Right forelimb (tissue), 1 donor: ENCODE results near the gene INIP.

Experiments used
- DNase-seq: peaks from one replicate; pipeline ENCODE4 v3.0.0-alpha.2; 2018

Gene INIP

DNA sequence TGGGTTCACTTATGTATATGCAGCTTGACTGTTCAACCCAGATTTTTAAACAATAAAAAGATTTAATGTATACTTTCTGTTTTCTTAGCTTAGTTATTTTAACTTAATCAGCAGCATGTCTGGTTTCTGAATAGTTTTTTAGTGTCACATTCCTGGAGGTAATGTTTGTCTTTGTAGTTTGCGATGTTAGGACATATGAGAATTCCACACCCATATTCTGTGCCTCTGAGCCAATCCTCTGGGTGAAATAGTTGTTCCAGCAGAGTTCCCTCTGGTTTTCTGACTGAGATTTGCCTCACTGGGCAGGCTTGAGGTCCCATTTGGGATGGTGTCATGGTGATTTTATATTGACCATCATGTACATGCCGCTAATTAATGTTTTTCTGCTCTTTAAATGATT is 48.6 kb downstream of the INIP start:
- DNase-seq = no peak

- no peak for DNase-seq
Observed at GRCh38 chr9:112665347-112665746, 52.6 kb downstream of the INIP start.

GRCh38 chr9:112664531-112664930 is 53.4 kb downstream of the INIP start:
- no peak for DNase-seq

DNA sequence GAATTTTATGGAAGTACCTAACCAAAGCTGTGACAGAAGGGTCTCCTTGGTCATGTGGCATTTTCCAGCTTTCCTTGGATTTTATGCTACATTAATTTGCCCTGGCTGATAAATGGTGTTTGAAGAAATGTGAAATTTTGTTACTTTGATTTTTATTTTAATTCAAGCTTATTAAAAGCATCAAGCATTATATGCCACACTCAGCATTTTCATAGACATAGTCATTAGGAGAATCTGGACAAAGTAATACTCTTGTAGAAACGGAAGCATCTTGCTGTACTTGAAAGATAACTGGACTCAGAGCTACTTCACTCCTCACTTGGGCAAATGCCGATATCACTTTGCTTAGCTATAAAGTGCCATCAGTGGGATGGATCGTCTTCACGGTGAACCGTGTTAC is 54.2 kb downstream of the INIP start:
- no peak for DNase-seq

DNA sequence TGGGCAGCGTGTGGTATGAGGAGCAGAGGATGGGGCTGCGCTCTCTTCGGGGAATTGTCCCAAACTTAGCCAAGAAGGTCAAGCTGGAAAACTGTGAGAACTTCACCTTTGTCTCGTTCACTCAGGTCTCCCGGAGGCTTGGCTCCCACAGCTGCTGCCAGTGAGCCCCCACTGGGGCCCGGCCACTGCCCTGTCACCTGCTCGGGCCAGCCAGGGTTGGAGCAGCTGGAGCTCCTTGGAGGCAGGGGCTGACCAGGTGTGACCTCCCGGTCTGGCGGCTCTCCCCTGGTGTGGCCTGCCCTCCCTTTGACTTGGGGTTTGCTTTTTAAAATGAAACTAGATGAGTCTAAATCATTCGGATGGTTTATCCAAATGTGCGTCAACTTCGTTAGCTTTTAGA is 58.0 kb downstream of the INIP start:
- DNase-seq = no peak

DNA sequence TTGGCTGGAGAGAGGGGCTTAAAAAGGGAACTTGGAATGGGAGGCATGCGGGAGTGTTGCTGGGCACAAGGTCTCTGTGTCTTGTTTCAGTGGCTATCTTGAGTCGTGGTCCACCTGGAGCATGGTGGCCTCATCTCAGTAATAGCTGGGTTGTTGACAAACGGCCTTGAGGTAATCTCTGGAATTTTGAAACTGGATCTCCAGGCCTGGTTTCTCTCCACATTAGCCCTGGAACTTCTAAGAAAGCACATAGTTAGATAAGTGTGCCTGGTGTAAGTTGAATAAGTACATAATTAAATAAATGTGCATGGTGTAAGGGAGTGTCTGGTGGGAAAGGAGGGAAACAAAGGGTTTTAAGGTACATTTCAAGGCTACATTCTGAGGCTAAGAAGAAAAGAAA is 62.2 kb downstream of the INIP start:
- no peak for DNase-seq

GRCh38 chr9:112654282-112654681 is 63.6 kb downstream of the INIP start:
- no peak for DNase-seq

GRCh38 chr9:112648624-112649023 is 69.3 kb downstream of the INIP start:
- no peak for DNase-seq

DNA sequence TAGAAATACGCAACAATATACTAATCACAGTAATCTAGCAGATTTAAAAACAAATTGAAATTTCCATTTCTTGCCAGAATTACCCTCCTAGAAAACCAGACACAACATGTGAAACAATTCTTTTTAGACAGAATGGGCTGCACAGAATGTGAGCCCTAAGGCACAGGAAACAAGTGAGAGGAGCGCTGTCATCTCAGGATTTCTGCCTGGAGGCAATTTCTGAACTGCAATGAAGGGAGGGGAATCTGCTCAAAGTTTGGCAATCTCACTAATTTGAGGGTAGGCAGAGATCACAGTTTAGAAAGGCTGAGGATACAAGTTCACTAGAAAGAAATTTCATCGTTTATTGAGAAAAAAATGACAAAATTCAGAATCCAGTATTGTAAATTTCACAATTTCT is 70.3 kb downstream of the INIP start:
- DNase-seq = no peak

- DNase-seq = no peak
Observed at GRCh38 chr9:112642126-112642525, 75.8 kb downstream of the INIP start.

DNA sequence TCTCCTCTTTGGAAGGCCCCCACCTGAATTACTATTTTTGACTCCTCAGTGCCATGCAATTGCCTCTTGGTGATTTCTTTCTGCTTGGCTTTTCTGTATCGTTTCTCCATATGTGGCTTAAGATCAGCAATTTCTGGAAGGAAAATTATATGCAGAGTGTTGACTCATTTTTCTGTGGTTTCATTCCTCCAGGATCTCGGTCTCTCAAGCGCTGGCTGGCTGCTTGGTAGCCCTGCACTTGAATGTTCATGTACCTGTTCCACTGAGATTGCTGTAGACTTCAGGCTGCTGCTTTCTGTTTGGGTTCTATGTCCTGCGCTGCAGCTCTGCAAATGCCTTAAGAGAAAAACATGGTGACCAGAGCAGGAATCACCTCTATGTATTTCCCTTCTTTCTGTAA is 77.6 kb downstream of the INIP start:
- DNase-seq = no peak
